Keratinocyte (primary cell): ENCODE results near the gene ISYNA1.

Source experiments
- CTCF ChIP-seq, 3 experiments: IDR thresholded peaks in 1 of 3; conservative IDR thresholded peaks in 1 of 3; optimal IDR thresholded peaks in 1 of 3; 2 replicates in 2 of 3; 3 replicates in 1 of 3; pipeline versions ENCODE3 to v1.5.1; 2011; ENCODE audit warnings: low read length in 3 of 3, mild to moderate bottlenecking in 3 of 3, moderate library complexity in 2 of 3, control low read depth in 1 of 3, inconsistent platforms in 1 of 3; ENCODE audit not compliant: insufficient read depth in 2 of 3; ENCODE audit errors: extremely low read depth in 1 of 3
- EZH2 ChIP-seq: IDR thresholded peaks from one replicate; pipeline ENCODE4 v1.6.1; 2012; ENCODE audit warnings: inconsistent platforms, mild to moderate bottlenecking, low read length, moderate library complexity

GRCh38 chr19:18432275-18433014 lies 5.5 kb downstream of the ISYNA1 start:
- no peak for TF ChIP-seq CTCF (optimal IDR thresholded peaks at IDR 0.05 in 1 of 3, IDR thresholded peaks at IDR 0.05 in 1 of 3, conservative IDR thresholded peaks at IDR 0.05 in 1 of 3; ENCODE audit: extremely low read depth in 1 of 3, insufficient read depth in 2 of 3, low read length in 3 of 3)
- no peak for TF ChIP-seq EZH2
